CD4-positive, alpha-beta memory T cell (primary cell): Measurements from ENCODE around the gene PAK1. TPM values are rescaled to one million over a fixed set of nuclear protein-coding genes. Genes with fewer than 3 reads are reported as not detected.

Source experiments
- CTCF ChIA-PET: fragments of 350-600 bp; sonication (Branson Sonifier 250); formaldehyde crosslinking; loops from one replicate; lab custom pipeline; 2021; ENCODE audit warnings: inconsistent platforms; ENCODE audit not compliant: partially characterized antibody; lab: Charles Lee
- POLR2A ChIA-PET: fragments of 350-600 bp; sonication (Branson Sonifier 250); formaldehyde crosslinking; loops from one replicate; lab custom pipeline; 2021; ENCODE audit not compliant: partially characterized antibody; lab: Charles Lee
- DNase-seq, 5 donors: peaks; one replicate each; pipeline versions ENCODE4 v3.0.0 to v3.0.0-alpha.2; 2020 to 2022; ENCODE audit warnings: mixed read lengths in 1 of 5
- H3K27ac ChIP-seq: one replicate; pipeline ENCODE4 v1.7.0; 2013; ENCODE audit warnings: low read depth, low read length
- H3K27me3 ChIP-seq: 2 replicates; pipeline ENCODE4 v1.7.0; 2013; ENCODE audit warnings: mild to moderate bottlenecking, low read length, moderate library complexity; ENCODE audit not compliant: insufficient read depth
- H3K36me3 ChIP-seq: 2 replicates; pipeline ENCODE4 v1.7.0; 2013; ENCODE audit warnings: mild to moderate bottlenecking, low read length, moderate library complexity; ENCODE audit not compliant: insufficient read depth
- H3K4me1 ChIP-seq: 2 replicates; pipeline ENCODE4 v1.7.0; 2013; ENCODE audit warnings: mild to moderate bottlenecking, low read length, moderate library complexity; ENCODE audit not compliant: insufficient read depth
- H3K4me3 ChIP-seq, 2 donors: one replicate each; pipeline ENCODE4 v1.7.0; 2013; ENCODE audit warnings: low read length in 2 of 2, mild to moderate bottlenecking in 1 of 2
- H3K9me3 ChIP-seq, 2 donors: one replicate each; pipeline ENCODE4 v1.7.0; 2013; ENCODE audit warnings: low read length in 2 of 2, control low read depth in 1 of 2; ENCODE audit not compliant: control insufficient read depth in 1 of 2
- H3K27ac Mint-ChIP-seq, 7 donors: one replicate each; pipeline ENCODE4 v1.8.0; 2020 to 2021; ENCODE audit warnings: mixed read lengths in 7 of 7, mild to moderate bottlenecking in 6 of 7, inconsistent platforms in 3 of 7, moderate library complexity in 3 of 7
- H3K27me3 Mint-ChIP-seq, 2 donors: one replicate each; pipeline ENCODE4 v1.8.0; 2020 to 2021; ENCODE audit warnings: mixed read lengths in 2 of 2
- H3K36me3 Mint-ChIP-seq, 2 donors: one replicate each; pipeline ENCODE4 v1.8.0; 2020 to 2021; ENCODE audit warnings: mixed read lengths in 2 of 2, inconsistent platforms in 1 of 2, mild to moderate bottlenecking in 1 of 2
- H3K4me1 Mint-ChIP-seq, 4 donors: one replicate each; pipeline ENCODE4 v1.8.0; 2020 to 2021; ENCODE audit warnings: mixed read lengths in 4 of 4, mild to moderate bottlenecking in 1 of 4
- H3K4me3 Mint-ChIP-seq, 8 donors: one replicate each; pipeline ENCODE4 v1.8.0; 2020 to 2021; ENCODE audit warnings: mixed read lengths in 8 of 8, mild to moderate bottlenecking in 7 of 8, moderate library complexity in 6 of 8, inconsistent platforms in 3 of 8
- H3K9me3 Mint-ChIP-seq, 8 donors: one replicate each; pipeline ENCODE4 v1.8.0; 2020 to 2021; ENCODE audit warnings: mixed read lengths in 8 of 8, mild to moderate bottlenecking in 5 of 8, inconsistent platforms in 3 of 8, moderate library complexity in 1 of 8
- intact Hi-C: fragments of 100-400 bp; cut with micrococcal nuclease; formaldehyde crosslinking; loops from one replicate; pipeline ENCODE4 v1.15.1; 2023
- polyA plus RNA-seq, 2 donors: library from polyadenylated mRNA; unstranded; fragments of 300-500 nt; fragmentation: Illumina TruSeq; gene quantifications; one replicate each; pipeline ENCODE4 v1.2.3, GENCODE V29; 2021
- total RNA-seq, 2 experiments: library from RNA; stranded (reverse); gene quantifications; one replicate each; pipeline ENCODE4 v1.2.3, GENCODE V29; 2021

Gene PAK1
- total and polyA plus RNA-seq, 4 experiments from 2014 or later: 9.3 to 10.4 (median 9.7) TPM

DNA sequence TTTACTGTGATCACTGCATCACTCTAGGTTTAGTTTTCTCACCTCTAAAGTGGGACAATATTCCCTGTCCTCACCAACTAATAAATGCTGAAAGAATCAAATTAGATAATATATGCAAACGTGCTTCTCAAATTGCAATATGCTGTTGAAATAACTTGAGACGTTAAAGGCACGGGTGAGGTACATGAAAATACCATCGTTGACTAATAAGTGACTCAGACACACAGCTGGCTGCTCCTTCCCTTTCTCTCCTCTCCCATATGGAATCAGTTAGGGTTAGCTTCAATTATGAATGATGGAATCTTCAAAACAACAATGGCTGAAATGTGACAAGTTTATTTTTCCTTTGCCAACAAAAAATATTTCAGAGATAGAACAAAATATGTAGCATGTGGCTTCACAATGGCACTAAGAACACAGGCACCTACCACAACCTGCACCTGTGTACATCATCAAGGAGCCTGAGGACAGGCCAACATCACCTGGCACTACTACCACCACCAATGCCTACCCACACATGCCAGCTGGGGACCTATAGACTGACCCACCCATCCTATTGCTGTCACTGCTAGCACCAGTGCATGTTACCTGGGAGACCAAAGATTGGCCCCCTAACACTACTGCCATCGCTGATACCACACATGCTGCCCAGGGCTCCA is 186.2 kb downstream of the PAK1 start:
- no peaks in the 10 kb centered on the region for H3K27me3 ChIP-seq
- H3K27ac Mint-ChIP-seq: no peak overlapping the region
- intact Hi-C loops: no loop called here
- peaks cover 0 to 3% (median 0%) of the 10 kb centered on the region in 8 donors for H3K9me3 Mint-ChIP-seq
- no peaks in the 10 kb centered on the region for H3K36me3 Mint-ChIP-seq
- peaks cover 19 to 28% of the 10 kb centered on the region in 2 donors for H3K27me3 Mint-ChIP-seq
- H3K4me1 Mint-ChIP-seq: no peaks in the 10 kb centered on the region
- H3K9me3 ChIP-seq: no peaks in the 10 kb centered on the region
- no peak for DNase-seq
- H3K4me3 ChIP-seq: no peak overlapping the region
- no peak overlapping the region for H3K4me3 Mint-ChIP-seq
- H3K36me3 ChIP-seq: no peaks in the 10 kb centered on the region
- no peaks in the 10 kb centered on the region for H3K4me1 ChIP-seq
- CTCF ChIA-PET: no interaction called here
- H3K27ac ChIP-seq: no peak overlapping the region
- POLR2A ChIA-PET: no interaction called here

DNA sequence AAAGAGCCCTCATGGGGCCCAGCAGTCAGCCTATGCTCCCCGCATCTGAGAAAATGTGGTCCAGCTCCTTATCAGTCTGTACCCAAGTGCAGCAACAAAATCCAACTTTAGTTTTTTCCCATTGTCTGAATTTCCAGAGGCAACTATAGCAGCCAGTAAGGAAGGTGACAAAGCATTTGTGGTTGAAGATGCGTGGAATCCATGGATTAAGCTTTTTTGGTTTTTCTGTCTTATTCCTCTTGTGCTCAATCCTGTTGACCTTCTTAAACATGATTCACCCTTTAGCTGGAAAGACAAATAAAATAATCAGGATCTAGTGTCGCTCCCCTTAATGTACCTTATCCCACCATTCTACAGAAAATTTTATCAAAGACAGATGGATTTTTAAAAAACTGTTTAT is 186.8 kb downstream of the PAK1 start:
- CTCF ChIA-PET: no interaction called here
- Mint-ChIP-seq H3K4me1 (no peaks in the 10 kb centered on the region), H3K36me3 (no peaks in the 10 kb centered on the region), H3K27ac (no peak overlapping the region), H3K27me3 (peaks cover 19 to 30% of the 10 kb centered on the region in 2 donors), H3K9me3 (peaks cover 0 to 3% (median 0%) of the 10 kb centered on the region in 8 donors), H3K4me3 (no peak overlapping the region)
- Histone ChIP-seq H3K27me3 (no peaks in the 10 kb centered on the region), H3K36me3 (no peaks in the 10 kb centered on the region), H3K4me3 (no peak overlapping the region), H3K27ac (no peak overlapping the region), H3K4me1 (no peaks in the 10 kb centered on the region), H3K9me3 (no peaks in the 10 kb centered on the region)
- no peak for DNase-seq
- POLR2A ChIA-PET: no interaction called here
- intact Hi-C loops: no loop called here

DNA sequence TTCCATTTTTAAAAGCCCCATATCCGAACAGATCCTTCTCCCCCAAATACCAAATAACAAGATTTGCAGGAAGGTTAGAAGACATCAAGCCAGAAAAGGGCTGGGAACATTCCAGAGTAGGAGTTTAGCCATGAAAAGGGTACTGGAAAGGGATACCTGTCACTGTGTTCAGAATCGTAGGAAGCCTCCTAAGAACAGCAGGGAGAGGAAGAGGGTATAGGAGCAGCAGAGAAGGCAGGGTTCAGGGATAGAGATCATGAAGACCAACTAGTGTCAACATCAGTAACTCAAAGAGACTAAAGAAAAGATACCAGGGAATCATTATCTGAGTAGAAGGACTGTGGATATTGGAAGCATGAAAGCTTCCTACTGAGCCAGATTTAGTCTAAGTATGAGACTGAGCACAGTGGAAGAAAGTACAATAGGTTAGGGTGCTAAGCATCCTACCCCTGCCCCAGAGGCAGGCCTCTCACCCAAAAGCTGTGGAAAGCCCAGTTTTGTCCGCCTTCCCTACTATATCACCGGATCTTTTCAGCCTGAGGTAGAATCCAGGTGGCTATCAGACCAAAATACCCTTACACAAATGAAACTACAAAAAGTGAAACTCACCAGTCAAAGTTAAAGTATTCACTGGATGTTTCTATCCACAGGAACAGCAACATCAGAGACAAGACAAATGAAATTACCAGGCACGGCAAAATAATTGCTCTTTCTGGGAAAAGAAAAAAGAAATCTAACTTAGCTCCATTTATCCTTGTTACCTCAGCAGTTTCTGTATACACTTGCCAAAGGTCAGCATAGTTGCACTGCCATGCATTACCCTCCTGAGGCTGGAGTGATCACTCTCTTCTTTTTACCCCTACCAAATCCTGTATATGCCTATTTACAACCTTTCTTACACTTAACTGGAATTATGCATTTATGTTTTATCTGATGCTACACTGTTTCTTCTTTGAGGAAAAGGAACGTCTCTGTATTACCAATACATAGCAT is 189.1 kb downstream of the PAK1 start:
- intact Hi-C loops: no loop called here

DNA sequence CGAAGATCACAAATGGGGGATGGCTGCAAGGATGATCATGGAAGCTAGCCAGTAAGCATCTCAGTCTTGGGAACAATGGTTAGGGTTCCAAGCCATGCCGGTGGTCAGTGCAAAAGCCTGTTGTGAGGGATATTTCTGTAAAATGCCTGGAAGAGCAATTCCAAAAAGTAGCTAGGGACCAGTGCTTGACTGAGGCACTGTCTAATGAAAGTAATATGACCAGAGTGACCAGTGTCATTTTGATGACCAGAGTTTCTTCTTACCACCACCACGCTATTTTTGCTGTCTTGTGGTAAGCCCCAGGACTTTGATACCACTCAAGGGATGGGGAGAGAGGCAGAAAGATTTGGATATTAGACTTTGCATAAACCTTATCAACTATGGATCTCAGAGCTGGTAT is 190.8 kb downstream of the PAK1 start:
- intact Hi-C loops: no loop called here
- no peaks in the 10 kb centered on the region for H3K36me3 ChIP-seq
- no peaks in the 10 kb centered on the region for H3K9me3 ChIP-seq
- H3K27ac ChIP-seq: no peak overlapping the region
- Mint-ChIP-seq H3K36me3 (no peaks in the 10 kb centered on the region), H3K9me3 (peaks cover 0 to 1% (median 0%) of the 10 kb centered on the region in 8 donors), H3K4me1 (no peaks in the 10 kb centered on the region), H3K4me3 (no peak overlapping the region), H3K27ac (no peak overlapping the region), H3K27me3 (peaks cover 18 to 30% of the 10 kb centered on the region in 2 donors)
- H3K4me3 ChIP-seq: no peak overlapping the region
- no peaks in the 10 kb centered on the region for H3K27me3 ChIP-seq
- no peaks in the 10 kb centered on the region for H3K4me1 ChIP-seq
- CTCF ChIA-PET: no interaction called here
- DNase-seq: no peak
- POLR2A ChIA-PET: no interaction called here

More for the DNA sequence above, 189.1 kb downstream of the PAK1 start:
- Mint-ChIP-seq H3K9me3 (peaks cover 0 to 3% (median 0%) of the 10 kb centered on the region in 8 donors), H3K4me3 (no peak overlapping the region), H3K27ac (no peak overlapping the region), H3K4me1 (no peaks in the 10 kb centered on the region), H3K36me3 (no peaks in the 10 kb centered on the region), H3K27me3 (peaks cover 21 to 30% of the 10 kb centered on the region in 2 donors)
- DNase-seq: no peak
- Histone ChIP-seq H3K27ac (no peak overlapping the region), H3K4me3 (no peak overlapping the region), H3K9me3 (no peaks in the 10 kb centered on the region), H3K4me1 (no peaks in the 10 kb centered on the region), H3K27me3 (no peaks in the 10 kb centered on the region), H3K36me3 (no peaks in the 10 kb centered on the region)
- CTCF ChIA-PET: no interaction called here
- POLR2A ChIA-PET: no interaction called here

GRCh38 chr11:77278595-77279506 is 195.0 kb downstream of the PAK1 start:
- ChIA-PET POLR2A (no interaction called here), CTCF (no interaction called here)
- intact Hi-C loops: no loop called here
- no peaks in the 10 kb centered on the region for H3K4me1 Mint-ChIP-seq
- H3K9me3 ChIP-seq: no peaks in the 10 kb centered on the region
- no peaks in the 10 kb centered on the region for H3K27me3 ChIP-seq
- no peaks in the 10 kb centered on the region for H3K36me3 Mint-ChIP-seq
- H3K4me3 Mint-ChIP-seq: no peak overlapping the region
- H3K27ac Mint-ChIP-seq: no peak overlapping the region
- no peaks in the 10 kb centered on the region for H3K9me3 Mint-ChIP-seq
- H3K27ac ChIP-seq: no peak overlapping the region
- H3K4me1 ChIP-seq: no peaks in the 10 kb centered on the region
- H3K27me3 Mint-ChIP-seq: peaks cover 12 to 15% of the 10 kb centered on the region in 2 donors
- no peaks in the 10 kb centered on the region for H3K36me3 ChIP-seq
- no peak overlapping the region for H3K4me3 ChIP-seq
- no peak for DNase-seq

GRCh38 chr11:77276271-77276670 is 197.6 kb downstream of the PAK1 start:
- intact Hi-C loops: no loop called here
- Mint-ChIP-seq H3K27ac (no peak overlapping the region), H3K4me1 (no peaks in the 10 kb centered on the region), H3K27me3 (peaks cover 3 to 11% of the 10 kb centered on the region in 2 donors), H3K36me3 (no peaks in the 10 kb centered on the region), H3K4me3 (no peak overlapping the region), H3K9me3 (no peaks in the 10 kb centered on the region)
- no peaks in the 10 kb centered on the region for H3K27me3 ChIP-seq
- no peaks in the 10 kb centered on the region for H3K9me3 ChIP-seq
- no peak overlapping the region for H3K27ac ChIP-seq
- no peak overlapping the region for H3K4me3 ChIP-seq
- ChIA-PET CTCF (no interaction called here), POLR2A (no interaction called here)
- no peak for DNase-seq
- no peaks in the 10 kb centered on the region for H3K36me3 ChIP-seq
- H3K4me1 ChIP-seq: no peaks in the 10 kb centered on the region
